Measurements from ENCODE around the gene TSSK2.

Gene TSSK2

DNA sequence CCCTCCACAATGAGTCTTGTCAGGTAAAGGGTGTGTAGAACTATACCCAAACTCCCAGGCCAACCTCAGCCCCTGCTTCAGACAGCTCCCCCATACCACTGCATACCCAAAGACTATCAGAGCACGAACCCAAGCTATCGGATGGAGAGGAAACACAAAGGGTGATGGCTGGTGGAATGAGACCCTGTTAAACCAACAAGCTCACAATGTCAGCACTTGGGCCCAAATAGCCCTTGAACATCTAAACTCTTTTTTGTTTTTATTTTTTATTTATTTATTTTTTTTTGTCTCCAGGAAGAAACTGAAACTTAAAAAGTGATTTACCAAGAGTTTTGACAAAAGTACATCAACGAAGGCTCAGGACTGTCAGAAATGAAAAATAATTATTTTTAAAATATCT lies 19.5 kb upstream of the TSSK2 start:
- Histone ChIP-seq H3K27ac (replicated peaks; ENCODE audit: low read length) (no peak overlapping the region), H3K4ac (ENCODE audit: low read length) (no peak overlapping the region), H3K4me1 (ENCODE audit: control insufficient read depth in 2 of 2, insufficient read depth in 1 of 2, low read depth in 1 of 2, low read length in 2 of 2) (peaks cover 3 to 18% of the 10 kb centered on the region in 2 donors), H2BK12ac (ENCODE audit: low read length) (no peak overlapping the region), H3K14ac (ENCODE audit: low read length) (no peak overlapping the region), H2AFZ (ENCODE audit: low read length) (no peak overlapping the region), H4K91ac (ENCODE audit: low read depth, low read length, poor library complexity) (no peak overlapping the region), H2BK120ac (ENCODE audit: low read depth, low read length) (no peak overlapping the region), H3K9ac (ENCODE audit: low read depth, low read length, poor library complexity) (no peak overlapping the region), H3K18ac (ENCODE audit: low read length) (no peak overlapping the region), H2BK5ac (ENCODE audit: low read length) (no peak overlapping the region), H2AK5ac (ENCODE audit: low read depth, low read length) (no peak overlapping the region), H3K4me2 (ENCODE audit: insufficient read depth, low read length, poor library complexity, severe bottlenecking) (no peak overlapping the region), H3K79me1 (ENCODE audit: low read depth, low read length) (peaks cover 15% of the 10 kb centered on the region), H3K23ac (ENCODE audit: low read depth, low read length, poor library complexity) (no peak overlapping the region), H2BK15ac (ENCODE audit: low read length) (no peak overlapping the region), H3K36me3 (replicated peaks in 1 of 2; ENCODE audit: control insufficient read depth in 2 of 2, insufficient read depth in 2 of 2, low read length in 2 of 2) (peaks cover 1 to 29% of the 10 kb centered on the region in 2 donors), H3K27me3 (ENCODE audit: control insufficient read depth in 3 of 3, insufficient read depth in 3 of 3, low read depth in 1 of 3, low read length in 3 of 3) (no peaks in the 10 kb centered on the region), H3K9me3 (replicated peaks in 1 of 2; ENCODE audit: control insufficient read depth in 2 of 2, insufficient read depth in 1 of 2, low read depth in 1 of 2, low read length in 2 of 2) (no peaks in the 10 kb centered on the region), H4K8ac (ENCODE audit: low read depth, low read length) (no peak overlapping the region), H3K4me3 (ENCODE audit: low read length in 2 of 2) (no peak overlapping the region)
- DNase-seq (ENCODE audit: low spot score) = no peak
- WGBS, 2 donors (ENCODE audit: extremely low coverage in 2 of 2, insufficient read length in 2 of 2, insufficient replicate concordance in 1 of 2) = no CpG with 5 or more reads among the region's 3 CpGs

DNA sequence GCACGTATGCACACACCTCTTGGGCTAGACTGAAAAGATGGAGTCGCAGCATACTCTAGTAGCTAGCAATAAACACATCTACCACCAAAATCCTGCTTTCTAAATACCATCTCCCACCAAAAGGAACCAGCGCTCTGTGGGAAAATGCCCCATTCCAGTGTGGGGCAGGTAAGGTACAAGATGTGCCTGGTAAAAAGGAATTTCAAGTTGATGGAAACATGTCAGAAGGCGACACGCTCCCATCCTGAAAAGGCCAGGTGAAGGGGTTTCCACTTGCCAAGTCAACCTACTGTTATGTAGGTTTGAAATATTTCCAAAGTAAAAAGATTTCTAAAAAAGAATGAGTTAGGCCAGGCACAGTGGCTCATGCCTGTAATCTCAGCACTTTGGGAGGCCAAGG lies 17.7 kb upstream of the TSSK2 start:
- H3K18ac ChIP-seq (ENCODE audit: low read length) = no peak overlapping the region

DNA sequence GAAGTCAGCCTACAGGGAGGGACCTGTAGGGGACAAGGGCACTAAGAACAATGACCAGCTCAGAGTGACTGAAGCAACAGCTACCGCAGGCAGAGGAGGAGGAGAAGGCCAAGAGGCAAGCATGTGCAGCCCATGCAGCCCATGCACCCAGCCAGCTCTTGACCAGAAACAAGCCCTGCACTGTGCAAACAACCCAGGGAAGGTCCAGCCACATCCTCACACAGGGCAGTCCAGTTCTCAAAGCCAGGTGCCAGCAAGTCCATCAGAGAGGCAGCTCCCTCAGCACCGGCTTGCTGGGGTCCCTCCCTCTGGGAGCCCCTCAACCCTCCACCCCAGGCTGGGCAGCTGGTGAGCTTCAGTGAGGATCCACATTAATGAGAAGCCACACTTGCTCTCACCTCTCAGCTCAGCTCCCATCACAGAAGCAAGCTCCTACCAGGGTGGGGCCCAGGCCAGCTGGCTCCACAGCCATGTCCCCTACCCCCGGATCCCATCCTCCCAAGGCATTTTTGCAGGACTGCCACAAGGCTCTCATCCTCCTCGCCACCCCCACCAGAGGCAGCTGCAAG lies 16.0 kb upstream of the TSSK2 start:
- Histone ChIP-seq H3K9ac (ENCODE audit: low read depth, low read length, poor library complexity) (no peak overlapping the region), H3K36me3 (replicated peaks in 1 of 2; ENCODE audit: control insufficient read depth in 2 of 2, insufficient read depth in 2 of 2, low read length in 2 of 2) (peaks cover 7 to 41% of the 10 kb centered on the region in 2 donors), H3K27ac (replicated peaks; ENCODE audit: low read length) (no peak overlapping the region), H2BK12ac (ENCODE audit: low read length) (peak overlapping the region; percentile 36), H3K14ac (ENCODE audit: low read length) (no peak overlapping the region), H3K18ac (ENCODE audit: low read length) (no peak overlapping the region), H3K23ac (ENCODE audit: low read depth, low read length, poor library complexity) (peak overlapping the region; percentile 76), H2AFZ (ENCODE audit: low read length) (no peak overlapping the region), H3K79me1 (ENCODE audit: low read depth, low read length) (peaks cover 22% of the 10 kb centered on the region), H3K4me3 (ENCODE audit: low read length in 2 of 2) (no peak overlapping the region), H4K8ac (ENCODE audit: low read depth, low read length) (no peak overlapping the region), H3K9me3 (replicated peaks in 1 of 2; ENCODE audit: control insufficient read depth in 2 of 2, insufficient read depth in 1 of 2, low read depth in 1 of 2, low read length in 2 of 2) (no peaks in the 10 kb centered on the region), H3K27me3 (ENCODE audit: control insufficient read depth in 3 of 3, insufficient read depth in 3 of 3, low read depth in 1 of 3, low read length in 3 of 3) (no peaks in the 10 kb centered on the region), H3K4ac (ENCODE audit: low read length) (no peak overlapping the region), H2AK5ac (ENCODE audit: low read depth, low read length) (no peak overlapping the region), H2BK120ac (ENCODE audit: low read depth, low read length) (no peak overlapping the region), H2BK5ac (ENCODE audit: low read length) (no peak overlapping the region), H4K91ac (ENCODE audit: low read depth, low read length, poor library complexity) (no peak overlapping the region), H2BK15ac (ENCODE audit: low read length) (no peak overlapping the region), H3K4me1 (ENCODE audit: control insufficient read depth in 2 of 2, insufficient read depth in 1 of 2, low read depth in 1 of 2, low read length in 2 of 2) (peaks cover 2 to 18% of the 10 kb centered on the region in 2 donors), H3K4me2 (ENCODE audit: insufficient read depth, low read length, poor library complexity, severe bottlenecking) (no peak overlapping the region)
- no peak for DNase-seq (ENCODE audit: low spot score)
- no CpG with 5 or more reads among the region's 4 CpGs for whole genome bisulfite sequencing, 2 donors (ENCODE audit: extremely low coverage in 2 of 2, insufficient read length in 2 of 2, insufficient replicate concordance in 1 of 2)

More for the DNA sequence above, 17.7 kb upstream of the TSSK2 start:
- no peak overlapping the region for H3K9ac ChIP-seq (ENCODE audit: low read depth, low read length, poor library complexity)
- no peak overlapping the region for H3K14ac ChIP-seq (ENCODE audit: low read length)
- H2BK15ac ChIP-seq (ENCODE audit: low read length) = no peak overlapping the region
- H3K36me3 ChIP-seq (replicated peaks in 1 of 2; ENCODE audit: control insufficient read depth in 2 of 2, insufficient read depth in 2 of 2, low read length in 2 of 2) = peaks cover 3 to 31% of the 10 kb centered on the region in 2 donors
- no peak for DNase-seq (ENCODE audit: low spot score)
- H3K9me3 ChIP-seq (replicated peaks in 1 of 2; ENCODE audit: control insufficient read depth in 2 of 2, insufficient read depth in 1 of 2, low read depth in 1 of 2, low read length in 2 of 2) = no peaks in the 10 kb centered on the region
- no CpG with 5 or more reads among the region's 5 CpGs for WGBS, 2 donors (ENCODE audit: extremely low coverage in 2 of 2, insufficient read length in 2 of 2, insufficient replicate concordance in 1 of 2)
- H4K8ac ChIP-seq (ENCODE audit: low read depth, low read length) = no peak overlapping the region
- H3K4me3 ChIP-seq (ENCODE audit: low read length in 2 of 2) = no peak overlapping the region
- H2BK120ac ChIP-seq (ENCODE audit: low read depth, low read length) = no peak overlapping the region
- peaks cover 16% of the 10 kb centered on the region for H3K79me1 ChIP-seq (ENCODE audit: low read depth, low read length)
- H2AK5ac ChIP-seq (ENCODE audit: low read depth, low read length) = no peak overlapping the region
- no peak overlapping the region for H3K4ac ChIP-seq (ENCODE audit: low read length)
- H2AFZ ChIP-seq (ENCODE audit: low read length) = no peak overlapping the region
- H3K4me2 ChIP-seq (ENCODE audit: insufficient read depth, low read length, poor library complexity, severe bottlenecking) = no peak overlapping the region
- no peak overlapping the region for H3K27ac ChIP-seq (replicated peaks; ENCODE audit: low read length)
- H3K4me1 ChIP-seq (ENCODE audit: control insufficient read depth in 2 of 2, insufficient read depth in 1 of 2, low read depth in 1 of 2, low read length in 2 of 2) = peaks cover 3 to 19% of the 10 kb centered on the region in 2 donors
- no peak overlapping the region for H2BK5ac ChIP-seq (ENCODE audit: low read length)
- H2BK12ac ChIP-seq (ENCODE audit: low read length) = no peak overlapping the region
- H3K23ac ChIP-seq (ENCODE audit: low read depth, low read length, poor library complexity) = no peak overlapping the region
- H4K91ac ChIP-seq (ENCODE audit: low read depth, low read length, poor library complexity) = no peak overlapping the region
- H3K27me3 ChIP-seq (ENCODE audit: control insufficient read depth in 3 of 3, insufficient read depth in 3 of 3, low read depth in 1 of 3, low read length in 3 of 3) = no peaks in the 10 kb centered on the region

DNA sequence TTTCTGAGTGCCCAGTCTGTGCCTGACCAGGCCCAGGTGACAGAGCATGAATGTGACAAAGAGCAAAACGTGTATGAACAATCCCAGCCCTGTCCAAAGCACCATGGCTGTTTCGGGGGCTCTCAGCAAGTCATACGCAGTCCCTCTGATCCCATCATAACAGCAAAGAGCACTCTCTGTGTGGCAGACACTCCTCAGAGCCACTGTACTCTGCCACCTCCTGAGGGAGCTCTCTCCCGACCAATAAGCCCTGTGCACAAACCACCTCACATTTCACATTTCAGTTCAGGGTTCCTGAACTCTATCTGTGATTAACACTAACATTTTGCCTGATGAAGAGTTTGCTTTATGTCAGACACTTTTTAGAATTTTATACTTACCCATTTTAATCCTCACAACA lies 15.5 kb upstream of the TSSK2 start:
- H2BK15ac ChIP-seq (ENCODE audit: low read length) = no peak overlapping the region
- H3K4ac ChIP-seq (ENCODE audit: low read length) = no peak overlapping the region
- no peaks in the 10 kb centered on the region for H3K27me3 ChIP-seq (ENCODE audit: control insufficient read depth in 3 of 3, insufficient read depth in 3 of 3, low read depth in 1 of 3, low read length in 3 of 3)
- H3K79me1 ChIP-seq (ENCODE audit: low read depth, low read length) = peaks cover 20% of the 10 kb centered on the region
- no peak overlapping the region for H3K14ac ChIP-seq (ENCODE audit: low read length)
- H3K4me3 ChIP-seq (ENCODE audit: low read length in 2 of 2) = no peak overlapping the region
- no peak overlapping the region for H3K9ac ChIP-seq (ENCODE audit: low read depth, low read length, poor library complexity)
- no peak overlapping the region for H3K23ac ChIP-seq (ENCODE audit: low read depth, low read length, poor library complexity)
- H2BK12ac ChIP-seq (ENCODE audit: low read length) = no peak overlapping the region
- no peak overlapping the region for H3K4me2 ChIP-seq (ENCODE audit: insufficient read depth, low read length, poor library complexity, severe bottlenecking)
- no peak overlapping the region for H4K8ac ChIP-seq (ENCODE audit: low read depth, low read length)
- H3K36me3 ChIP-seq (replicated peaks in 1 of 2; ENCODE audit: control insufficient read depth in 2 of 2, insufficient read depth in 2 of 2, low read length in 2 of 2) = peaks cover 7 to 45% of the 10 kb centered on the region in 2 donors
- no peaks in the 10 kb centered on the region for H3K9me3 ChIP-seq (replicated peaks in 1 of 2; ENCODE audit: control insufficient read depth in 2 of 2, insufficient read depth in 1 of 2, low read depth in 1 of 2, low read length in 2 of 2)
- no CpG with 5 or more reads among the region's 4 CpGs for WGBS, 2 donors (ENCODE audit: extremely low coverage in 2 of 2, insufficient read length in 2 of 2, insufficient replicate concordance in 1 of 2)
- no peak overlapping the region for H2AK5ac ChIP-seq (ENCODE audit: low read depth, low read length)
- H3K27ac ChIP-seq (replicated peaks; ENCODE audit: low read length) = no peak overlapping the region
- H3K4me1 ChIP-seq (ENCODE audit: control insufficient read depth in 2 of 2, insufficient read depth in 1 of 2, low read depth in 1 of 2, low read length in 2 of 2) = peaks cover 4 to 19% of the 10 kb centered on the region in 2 donors
- no peak for DNase-seq (ENCODE audit: low spot score)
- no peak overlapping the region for H4K91ac ChIP-seq (ENCODE audit: low read depth, low read length, poor library complexity)
- H2BK120ac ChIP-seq (ENCODE audit: low read depth, low read length) = no peak overlapping the region
- H2AFZ ChIP-seq (ENCODE audit: low read length) = no peak overlapping the region
- no peak overlapping the region for H3K18ac ChIP-seq (ENCODE audit: low read length)
- no peak overlapping the region for H2BK5ac ChIP-seq (ENCODE audit: low read length)

All from neuronal stem cell (in vitro differentiated cells).